Measurements from ENCODE around the gene PACRG.

The PACRG gene

DNA sequence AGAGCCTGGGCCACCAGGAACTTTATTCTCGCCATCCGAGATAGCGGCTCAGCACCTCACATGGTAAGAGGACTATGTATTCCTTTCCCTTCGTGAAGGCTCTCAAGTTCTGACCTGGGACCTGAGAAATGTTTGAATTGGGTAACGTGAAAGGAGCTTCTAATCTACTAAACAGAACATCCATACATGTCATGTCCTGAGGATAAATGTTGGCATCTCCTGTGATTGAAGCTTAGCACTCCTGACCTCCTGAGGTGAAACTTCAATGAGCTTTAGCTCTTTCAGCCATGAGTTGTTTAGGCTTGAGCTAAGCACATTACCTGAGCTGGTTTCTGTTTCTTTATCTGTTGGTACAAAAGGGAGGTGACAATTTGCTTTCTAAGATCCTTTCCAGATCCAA lies 280.9 kb downstream of the PACRG start:
- DNase-seq (ENCODE audit: low read depth in 2 of 2) = no peak

DNA sequence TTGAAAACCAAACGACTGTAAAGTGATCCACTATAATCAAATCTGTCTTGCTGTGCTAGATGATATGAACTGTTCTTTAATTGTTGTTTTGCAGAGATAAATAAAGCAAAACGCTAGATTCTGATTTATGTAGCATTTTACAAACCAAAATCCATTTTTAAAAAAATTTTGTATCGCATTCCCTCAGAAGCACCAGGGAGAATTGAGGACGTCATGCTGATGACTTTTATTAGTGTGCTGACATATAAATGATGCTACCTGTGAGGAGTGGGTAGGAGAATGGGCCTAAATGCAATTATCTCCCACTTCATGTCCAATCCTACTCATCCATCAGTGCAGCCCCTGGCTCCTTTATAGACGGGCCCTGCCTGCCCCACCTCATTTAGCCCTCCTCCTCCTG lies 282.4 kb downstream of the PACRG start:
- no peak for DNase-seq (ENCODE audit: low read depth in 2 of 2)

DNA sequence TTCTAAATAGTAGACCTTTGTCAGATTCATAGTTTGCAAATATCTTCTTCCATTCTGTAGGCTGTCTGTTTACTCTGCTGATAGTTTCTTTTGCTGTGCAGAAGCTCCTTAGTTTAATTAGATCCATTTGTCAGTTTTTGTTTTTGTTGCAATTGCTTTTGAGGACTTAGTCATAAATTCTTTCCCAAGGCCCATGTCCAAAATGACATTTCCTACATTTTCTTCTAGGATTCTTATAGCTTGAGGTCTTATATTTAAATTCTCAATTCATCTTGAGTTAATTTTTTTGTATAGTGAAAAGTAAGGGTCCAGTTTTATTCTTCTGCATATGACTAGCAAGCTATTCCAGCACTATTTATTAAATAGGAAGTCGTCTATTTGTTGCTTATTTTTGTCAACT lies 287.0 kb downstream of the PACRG start:
- no peak for DNase-seq (ENCODE audit: low read depth in 2 of 2)

DNA sequence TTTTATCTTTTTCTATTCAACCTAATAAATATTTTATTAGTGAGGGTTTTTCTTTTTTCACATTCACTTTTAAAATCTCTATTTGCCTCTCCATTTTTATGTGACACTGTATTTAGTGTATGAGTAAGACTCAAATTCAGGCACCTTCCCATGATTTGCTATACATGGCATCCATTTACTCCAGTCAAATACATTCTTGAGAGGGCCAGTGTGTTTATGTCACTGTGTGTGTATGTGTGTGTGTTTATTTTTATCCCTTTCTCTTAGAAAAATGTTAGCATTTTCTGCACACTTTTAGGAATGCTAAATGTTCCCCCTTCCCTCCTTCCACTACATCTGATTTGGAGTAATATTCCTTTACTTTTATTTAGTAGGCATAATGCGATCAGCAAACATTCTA lies 290.0 kb downstream of the PACRG start:
- no peak for DNase-seq (ENCODE audit: low read depth in 2 of 2)

DNA sequence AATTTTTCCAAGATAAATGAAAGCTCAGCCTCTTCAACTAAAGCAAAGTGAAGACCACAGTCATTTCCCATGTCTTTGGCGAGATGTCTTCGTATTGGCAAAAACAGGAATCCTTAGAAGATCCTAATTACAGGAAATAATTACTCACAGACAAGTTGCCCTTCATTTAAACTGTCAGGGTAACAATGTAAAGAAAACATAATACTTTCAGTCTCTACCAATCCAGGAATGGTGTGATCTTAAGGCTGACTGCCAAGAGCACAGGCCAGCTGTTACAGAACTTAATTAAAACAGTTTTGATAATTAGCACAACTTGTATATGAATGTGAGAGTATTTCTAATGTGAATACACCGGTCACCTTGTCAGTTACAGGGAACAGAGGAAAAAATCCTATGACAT lies 292.2 kb downstream of the PACRG start:
- no peak for DNase-seq (ENCODE audit: low read depth in 2 of 2)

DNA sequence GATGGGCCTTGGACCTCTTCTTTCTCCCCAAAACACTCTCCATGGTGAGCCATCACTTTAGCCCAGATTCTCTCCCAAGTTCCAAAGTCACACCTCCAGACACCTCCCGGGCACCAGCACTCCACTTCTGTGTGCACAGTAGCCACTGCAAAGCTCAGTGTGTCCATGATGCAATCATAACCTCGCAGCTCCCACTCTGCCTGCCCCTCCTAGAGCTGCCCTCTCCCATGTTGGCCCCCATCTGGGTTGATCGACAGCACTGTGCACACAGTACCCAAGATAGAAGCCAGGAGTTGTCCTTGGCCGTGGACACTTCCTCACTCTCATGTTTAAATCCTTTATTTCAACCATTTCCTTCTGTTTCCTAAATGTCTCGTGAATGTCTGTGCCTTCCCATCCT lies 293.3 kb downstream of the PACRG start:
- DNase-seq (ENCODE audit: low read depth in 2 of 2) = no peak

DNA sequence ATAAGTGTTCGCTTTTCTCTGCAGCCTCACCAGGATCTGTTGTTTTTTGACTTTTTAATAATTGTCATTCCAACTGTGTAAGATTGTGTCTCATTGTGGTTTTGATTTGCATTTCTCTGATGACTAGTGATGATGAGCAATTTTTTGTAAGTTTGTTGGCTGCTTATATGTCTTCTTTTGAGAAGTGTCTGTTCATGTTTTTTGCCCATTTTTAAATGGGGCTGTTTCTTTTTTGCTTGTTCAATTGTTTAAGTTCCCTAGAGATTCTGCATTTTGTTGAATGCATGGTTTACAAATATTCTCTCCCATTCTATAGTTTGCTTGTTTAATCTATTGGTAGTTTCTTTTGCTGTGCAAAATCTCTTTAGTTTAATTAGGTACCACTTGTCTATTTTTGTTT lies 295.9 kb downstream of the PACRG start:
- no peak for DNase-seq (ENCODE audit: low read depth in 2 of 2)

DNA sequence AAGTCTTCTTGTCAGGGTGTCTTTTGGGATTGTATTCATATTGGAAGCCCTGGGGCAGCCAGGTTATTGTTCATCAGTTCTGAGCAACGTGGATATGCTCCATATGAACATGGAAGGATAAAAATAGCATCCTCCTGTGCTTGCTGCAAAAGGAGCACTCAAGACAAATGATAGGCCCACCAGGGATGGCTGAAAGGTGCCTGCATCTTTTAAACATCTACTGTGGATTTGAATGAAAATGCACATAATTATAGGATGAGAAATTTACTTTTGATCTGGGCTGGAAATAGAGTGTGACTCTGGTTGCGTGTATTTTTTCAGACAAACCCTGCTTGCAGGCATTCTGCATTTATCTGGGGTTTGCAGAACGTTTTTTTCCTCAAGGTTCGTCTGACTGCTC lies 299.1 kb downstream of the PACRG start:
- no peak for DNase-seq (ENCODE audit: low read depth in 2 of 2)

DNA sequence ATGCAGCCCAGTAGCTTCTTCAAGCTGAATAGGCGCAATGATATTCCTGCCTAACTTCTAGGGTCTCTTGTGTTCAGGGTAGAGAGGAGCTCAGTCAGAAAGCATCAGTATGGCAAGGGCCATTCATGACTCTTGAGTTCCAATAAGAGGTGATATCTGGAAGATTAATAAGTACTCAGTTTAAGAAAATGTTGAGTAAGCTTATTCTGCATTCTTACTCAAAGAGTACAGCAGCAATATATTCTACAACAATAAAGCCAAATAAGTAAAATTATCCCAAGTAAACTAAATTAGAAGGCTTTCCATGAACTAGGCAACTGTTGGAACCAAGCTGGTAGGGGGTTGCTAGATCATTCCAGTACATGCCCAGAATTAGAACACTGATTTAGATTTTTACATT lies 303.2 kb downstream of the PACRG start:
- no peak for DNase-seq (ENCODE audit: low read depth in 2 of 2)

DNA sequence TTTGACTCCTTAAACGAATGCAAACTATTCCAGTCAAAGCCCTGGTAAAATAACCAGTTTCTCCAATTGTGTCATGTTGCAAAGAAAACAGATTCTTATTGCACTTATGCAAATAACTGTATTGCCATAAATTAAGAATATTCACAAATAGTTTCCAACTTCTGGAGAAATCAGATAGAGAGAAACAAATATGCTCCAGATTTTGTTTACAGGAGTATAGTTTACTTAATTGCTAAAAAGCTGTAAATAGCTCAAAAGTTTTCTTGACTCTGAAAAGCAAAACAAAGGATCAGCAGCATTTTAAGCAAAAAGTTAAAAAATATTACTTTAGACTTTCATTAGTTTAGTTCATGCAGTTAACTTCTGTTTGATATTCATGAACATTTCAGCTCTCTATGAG lies 304.2 kb downstream of the PACRG start:
- no peak for DNase-seq (ENCODE audit: low read depth in 2 of 2)

DNA sequence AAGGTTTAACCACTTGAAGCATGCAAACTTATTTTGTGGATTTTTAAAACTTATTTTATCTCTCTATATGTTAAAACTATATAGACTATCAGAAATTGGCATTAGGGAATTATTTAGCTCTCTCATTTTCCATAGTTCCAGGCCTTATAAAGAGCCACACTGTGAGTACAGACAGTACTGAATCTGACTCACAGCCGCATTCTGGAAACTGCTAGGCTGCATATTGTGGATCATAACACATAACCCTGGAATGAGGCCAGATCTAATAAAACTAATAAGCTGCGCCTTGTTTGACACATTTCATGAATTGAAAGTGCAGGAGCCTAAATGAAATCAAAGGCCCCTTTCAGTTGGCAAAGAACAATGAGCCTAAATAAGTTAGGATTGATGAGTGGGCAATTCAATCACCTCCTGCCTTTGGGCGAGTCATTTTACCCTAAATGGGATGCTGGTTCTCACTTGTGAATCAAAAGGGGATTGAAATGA lies 308.4 kb downstream of the PACRG start:
- no peak for DNase-seq (ENCODE audit: low read depth in 2 of 2)

DNA sequence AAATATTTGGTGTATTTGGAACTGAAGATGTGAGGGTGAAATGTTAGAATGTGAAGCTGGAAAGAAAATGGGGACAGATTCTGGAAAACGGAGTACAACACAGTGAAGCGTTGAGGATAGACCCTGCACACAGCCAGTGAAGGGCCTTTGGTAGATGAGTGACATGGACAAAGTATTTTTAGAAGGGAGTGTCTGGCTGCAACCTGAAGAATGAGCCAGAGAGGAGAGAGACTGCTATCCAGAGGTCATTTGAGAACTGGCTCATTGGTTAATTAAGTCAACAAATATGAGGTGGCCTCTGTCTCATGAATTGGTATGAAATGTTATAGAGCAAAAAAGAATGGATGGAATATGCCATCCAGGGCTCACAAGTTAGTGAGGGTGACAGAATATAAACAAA lies 310.5 kb downstream of the PACRG start:
- no peak for DNase-seq (ENCODE audit: low read depth in 2 of 2)

DNA sequence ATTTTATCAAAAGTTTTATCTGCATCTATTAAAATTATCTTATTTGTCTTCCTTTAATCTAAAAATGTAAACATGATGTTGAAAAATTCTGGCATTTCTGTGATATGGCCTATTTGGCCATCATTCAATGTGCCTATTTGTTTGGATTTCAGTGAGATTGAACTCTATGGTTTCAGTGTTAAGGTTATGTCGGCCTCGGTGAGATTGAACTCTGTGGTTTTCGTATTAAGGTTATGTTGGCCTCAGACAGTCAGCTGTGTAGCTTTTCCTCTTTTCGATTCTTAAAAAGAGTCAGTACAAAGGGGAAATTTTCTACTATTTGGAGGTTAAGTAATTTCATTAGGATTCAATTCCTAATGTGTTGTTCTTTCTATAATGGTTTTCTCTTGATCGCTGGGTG lies 320.6 kb downstream of the PACRG start:
- DNase-seq (ENCODE audit: low read depth in 2 of 2) = no peak

DNA sequence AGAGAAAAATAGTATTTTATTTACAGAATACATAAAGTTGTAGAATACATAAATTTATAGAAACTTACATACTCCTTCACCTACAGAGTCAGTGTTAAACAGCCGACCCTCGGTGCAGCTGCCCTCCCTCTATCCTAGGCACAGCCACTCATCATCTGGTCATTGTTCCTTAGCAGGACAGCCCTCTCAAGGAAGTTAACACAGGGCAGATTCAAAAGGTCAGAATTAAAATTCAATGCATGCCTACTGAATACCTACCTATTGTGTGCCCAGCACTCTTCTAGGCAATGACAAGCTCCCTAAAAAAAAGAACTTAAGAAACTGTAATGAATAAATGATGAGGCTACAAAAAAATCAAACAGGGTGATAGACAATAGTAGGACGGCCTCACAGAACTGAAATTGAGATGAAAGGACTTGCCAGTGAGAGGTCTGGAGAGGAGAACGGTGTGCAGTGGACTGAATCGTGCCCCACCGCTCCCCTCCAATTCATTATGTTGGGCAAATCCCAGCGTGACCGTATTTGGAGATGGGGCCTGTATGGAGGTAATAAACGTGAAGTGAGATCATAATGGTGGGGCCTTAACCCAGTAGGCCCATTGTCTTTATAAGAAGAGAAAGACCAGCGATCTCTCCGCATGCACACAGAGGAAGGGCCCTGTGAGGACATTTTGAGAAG lies 326.0 kb downstream of the PACRG start:
- no peak for DNase-seq (ENCODE audit: low read depth in 2 of 2)

DNA sequence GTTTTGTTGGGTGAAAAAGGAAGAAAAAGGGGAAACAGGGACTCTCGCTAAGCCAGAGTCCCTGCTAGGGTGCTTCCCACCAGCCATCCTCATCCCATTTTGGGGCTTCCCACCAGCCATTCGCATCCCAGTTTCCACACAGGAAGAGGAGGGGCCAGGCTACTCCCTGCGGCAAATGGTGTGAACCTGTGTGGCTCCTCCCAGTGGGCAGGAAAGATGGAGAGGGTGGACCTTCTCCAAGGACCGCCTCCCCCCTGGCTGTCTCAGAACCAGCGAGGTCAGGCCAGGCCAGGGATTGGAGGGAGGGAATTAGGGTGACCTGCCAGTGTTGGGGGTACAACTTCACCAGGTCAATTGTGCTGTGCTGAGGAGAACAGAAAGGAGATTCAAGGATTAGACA lies 326.9 kb downstream of the PACRG start:
- DNase-seq (ENCODE audit: low read depth in 2 of 2) = no peak

DNA sequence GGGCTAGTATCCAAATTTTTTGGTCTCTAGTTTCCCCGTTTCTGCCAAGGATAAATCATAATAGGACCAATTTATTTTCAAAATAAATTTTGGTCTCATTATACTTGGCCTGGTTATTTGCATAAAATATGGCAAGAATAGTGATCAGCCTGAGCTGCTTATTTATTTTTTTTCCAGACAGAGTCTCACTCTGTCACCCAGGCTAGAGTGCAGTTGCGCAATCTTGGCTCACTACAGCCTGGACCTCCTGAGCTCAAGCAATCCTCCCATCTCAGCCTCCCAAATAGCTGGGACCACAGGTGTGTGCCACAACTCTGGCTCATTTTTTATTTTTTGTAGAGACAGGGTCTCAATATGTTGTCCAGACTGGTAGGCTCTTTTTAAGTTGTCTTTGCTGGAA lies 329.5 kb downstream of the PACRG start:
- DNase-seq (ENCODE audit: low read depth in 2 of 2) = no peak

DNA sequence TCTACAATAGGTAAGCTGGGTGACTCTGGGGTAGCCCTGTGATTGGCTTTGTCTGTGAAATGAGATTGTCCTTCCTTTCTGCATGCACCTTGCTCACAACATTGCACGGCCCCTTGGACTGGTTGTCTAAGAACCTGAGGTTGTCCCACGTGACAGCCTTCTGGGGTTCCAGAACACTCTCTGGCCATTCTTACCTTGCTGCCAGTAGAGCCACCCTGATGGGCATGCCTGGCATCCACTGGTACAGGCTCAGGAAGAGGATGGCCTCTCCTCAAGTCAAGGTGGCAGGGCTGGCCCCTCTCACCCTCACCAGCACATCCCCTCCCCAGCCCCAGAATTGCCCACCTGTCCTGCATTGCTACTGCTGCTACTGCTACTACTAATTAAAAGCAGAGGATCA lies 335.0 kb downstream of the PACRG start:
- DNase-seq (ENCODE audit: low read depth in 2 of 2) = no peak

DNA sequence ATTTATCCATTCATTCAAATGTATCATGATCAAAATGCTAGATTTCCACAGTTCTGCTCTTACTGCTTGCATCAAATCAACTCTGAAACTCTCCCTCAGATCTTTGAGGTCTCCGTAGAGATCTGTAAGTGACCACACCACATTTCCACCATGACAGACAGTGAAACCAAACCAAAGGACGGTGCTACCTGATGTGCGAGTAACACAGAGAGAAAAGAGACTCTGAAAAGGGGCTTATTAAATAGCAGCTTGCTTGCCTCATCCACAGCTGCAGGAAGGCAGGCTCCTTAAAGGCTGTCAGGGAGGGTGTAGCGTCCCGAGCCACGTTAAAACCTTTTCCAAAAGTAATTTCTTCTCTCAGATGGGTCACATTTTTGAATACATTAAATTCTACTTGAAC lies 335.8 kb downstream of the PACRG start:
- no peak for DNase-seq (ENCODE audit: low read depth in 2 of 2)

DNA sequence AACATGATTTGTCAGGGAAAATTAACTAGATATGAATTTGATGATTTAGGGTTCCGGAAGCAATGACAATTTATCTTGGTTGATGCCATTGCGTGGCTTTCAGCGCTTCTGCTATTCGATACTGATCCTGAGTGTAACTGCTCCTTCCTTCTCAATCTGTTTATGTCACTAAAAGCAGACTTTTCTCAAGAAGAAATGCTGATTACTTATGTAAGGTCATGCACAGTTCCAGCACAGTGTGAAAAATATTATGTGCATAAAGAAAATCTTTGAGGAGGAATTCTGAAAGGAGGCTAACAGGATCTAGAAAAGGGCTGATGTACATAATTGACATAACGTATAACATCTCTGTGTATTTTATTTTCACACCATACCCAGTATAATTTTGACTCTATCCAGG lies 336.6 kb downstream of the PACRG start:
- DNase-seq (ENCODE audit: low read depth in 2 of 2) = no peak

DNA sequence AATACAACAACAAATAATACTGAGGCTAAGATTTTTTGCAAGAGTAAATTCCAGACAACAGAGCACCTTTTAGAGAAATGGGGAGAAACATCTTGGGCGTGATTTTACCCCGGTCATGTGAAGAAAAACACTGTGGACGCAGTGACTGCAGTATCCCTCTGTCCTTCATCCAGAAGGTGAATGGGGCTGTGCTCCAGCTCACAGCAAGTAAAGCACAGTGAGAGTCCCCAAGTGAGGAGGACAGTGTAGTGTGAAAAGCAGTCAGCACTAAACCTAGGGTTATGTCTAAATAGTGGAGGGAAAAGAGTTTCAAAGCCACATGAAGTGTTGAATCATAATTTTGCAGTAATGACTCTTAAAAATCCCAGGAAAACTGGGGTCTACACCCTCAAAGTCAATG lies 338.4 kb downstream of the PACRG start:
- DNase-seq (ENCODE audit: low read depth in 2 of 2) = no peak

DNA sequence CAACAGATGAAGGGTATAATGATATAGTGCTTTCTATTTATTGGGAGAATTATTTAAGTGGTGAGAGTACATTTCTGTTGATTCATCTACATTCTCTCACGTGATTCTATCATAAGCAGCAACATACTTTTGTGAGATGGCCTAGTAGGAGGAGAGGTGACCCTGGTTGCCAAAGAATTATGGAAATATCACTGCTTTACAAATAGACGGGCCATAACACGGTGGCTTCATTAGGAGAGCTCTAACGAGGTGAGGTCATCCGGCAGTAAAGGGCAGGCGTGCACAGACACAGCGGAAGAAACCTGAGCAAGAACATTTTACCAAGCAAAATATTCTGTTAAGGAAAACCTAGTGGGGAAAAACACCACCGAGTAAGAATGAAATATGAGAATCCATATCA lies 349.4 kb downstream of the PACRG start:
- no peak for DNase-seq (ENCODE audit: low read depth in 2 of 2)

DNA sequence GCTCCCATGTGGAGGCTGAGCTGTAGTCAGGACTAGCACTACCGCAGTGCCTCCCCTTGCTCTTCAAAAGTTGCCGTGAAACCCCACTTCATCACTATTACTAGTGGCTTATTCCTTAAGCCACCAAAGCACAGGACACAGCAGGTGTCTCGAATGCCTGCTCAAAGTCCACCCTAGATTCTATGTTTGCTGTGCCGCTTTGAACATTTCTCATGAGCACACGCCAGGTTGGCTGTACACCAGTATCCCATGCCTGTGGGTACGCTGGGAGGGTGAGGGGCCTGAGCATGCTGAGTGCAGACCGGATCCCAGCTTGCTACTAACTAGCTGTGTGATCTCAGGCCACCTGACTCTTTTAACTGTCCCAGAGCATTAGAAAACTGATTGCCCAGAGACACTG lies 350.9 kb downstream of the PACRG start:
- DNase-seq (ENCODE audit: low read depth in 2 of 2) = no peak

DNA sequence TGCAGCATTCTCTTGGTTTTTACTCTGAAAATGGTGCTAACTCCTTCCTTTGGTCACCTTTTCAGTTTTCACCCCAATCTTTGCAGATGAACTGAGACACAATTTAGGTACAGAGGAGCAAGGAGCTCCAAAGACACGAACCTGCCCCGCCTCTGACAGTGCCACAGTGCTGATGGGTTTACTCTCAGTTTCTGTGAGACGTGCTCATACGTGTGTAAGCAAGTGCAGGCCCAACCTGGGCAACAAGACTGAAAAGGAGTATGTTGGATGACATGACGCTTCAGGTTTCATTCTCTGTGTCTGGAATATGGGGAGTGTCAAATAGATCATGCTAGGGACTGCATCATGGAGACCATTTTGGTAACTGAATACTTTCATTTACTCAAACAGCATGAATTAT lies 352.5 kb downstream of the PACRG start:
- DNase-seq (ENCODE audit: low read depth in 2 of 2) = no peak

DNA sequence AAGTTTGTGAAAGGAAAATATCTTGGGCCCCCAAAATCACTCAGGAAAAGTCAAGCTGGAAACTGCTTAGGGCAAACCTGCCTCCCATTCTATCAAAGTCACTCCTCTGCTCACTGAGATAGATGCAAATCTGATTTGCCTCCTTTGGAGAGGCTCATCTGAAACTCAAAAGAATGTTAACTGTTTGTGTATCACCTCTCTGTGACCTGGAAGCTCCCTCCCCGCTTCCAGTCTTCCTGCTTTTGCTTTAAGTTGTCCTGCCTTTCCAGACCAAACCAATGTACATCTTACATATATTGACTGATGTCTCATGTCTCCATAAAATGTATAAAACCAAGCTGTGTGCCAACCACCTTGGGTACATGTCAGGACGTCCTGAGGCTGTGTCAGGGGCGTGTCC lies 355.4 kb downstream of the PACRG start:
- no peak for DNase-seq (ENCODE audit: low read depth in 2 of 2)
